ENCODE results near the gene MEGF11.

MEGF11 gene

GRCh38 chr15:66285533-66286280, 32.2 kb upstream of the MEGF11 start (continued):
- TF ChIP-seq TSHZ2 (CRISPR knock-in tag; IDR thresholded peaks at IDR 0.05) (no peak), CREB5 (CRISPR knock-in tag; IDR thresholded peaks at IDR 0.05; ENCODE audit: low read depth) (no peak)

- no peak for ATAC-seq
- TF ChIP-seq CREB5 (CRISPR knock-in tag; IDR thresholded peaks at IDR 0.05; ENCODE audit: low read depth) (no peak), ZNF565 (CRISPR knock-in tag; conservative IDR thresholded peaks at IDR 0.05; ENCODE audit: low read depth) (no peak), BACH2 (CRISPR knock-in tag; IDR thresholded peaks at IDR 0.05; ENCODE audit: borderline replicate concordance) (no peak), POU6F1 (CRISPR knock-in tag; IDR thresholded peaks at IDR 0.05; ENCODE audit: borderline replicate concordance, low read depth) (no peak), PPARA (CRISPR knock-in tag; IDR thresholded peaks at IDR 0.05; ENCODE audit: borderline replicate concordance) (no peak), SNAI2 (CRISPR knock-in tag; IDR thresholded peaks at IDR 0.05) (no peak), OSR1 (CRISPR knock-in tag; IDR thresholded peaks at IDR 0.05) (no peak), CSRNP3 (CRISPR knock-in tag; IDR thresholded peaks at IDR 0.05) (no peak), PATZ1 (CRISPR knock-in tag; IDR thresholded peaks at IDR 0.05; ENCODE audit: borderline replicate concordance) (no peak), RARB (CRISPR knock-in tag; IDR thresholded peaks at IDR 0.05) (no peak), TOX (CRISPR knock-in tag; IDR thresholded peaks at IDR 0.05; ENCODE audit: borderline replicate concordance) (no peak), ZFP3 (CRISPR knock-in tag; IDR thresholded peaks at IDR 0.05) (no peak), ZFP30 (CRISPR knock-in tag; IDR thresholded peaks at IDR 0.05) (no peak), CSDC2 (CRISPR knock-in tag; IDR thresholded peaks at IDR 0.05) (no peak)
These were observed 30.7 kb upstream of the MEGF11 start for GRCh38 chr15:66284271-66284670.

GRCh38 chr15:66278671-66279070, 25.1 kb upstream of the MEGF11 start:
- TF ChIP-seq TOX (CRISPR knock-in tag; IDR thresholded peaks at IDR 0.05; ENCODE audit: borderline replicate concordance) = no peak
- TF ChIP-seq ZC3H10 (CRISPR knock-in tag; IDR thresholded peaks at IDR 0.05) = no peak
- no peak for TF ChIP-seq POU6F1 (CRISPR knock-in tag; IDR thresholded peaks at IDR 0.05; ENCODE audit: borderline replicate concordance, low read depth)
- ATAC-seq = no peak
